ENCODE data around the gene TUBB6. TPM values are rescaled to one million over a fixed set of nuclear protein-coding genes. Genes with fewer than 3 reads are reported as not detected.

Gene TUBB6
- total and polyA plus RNA-seq, 12 donors = 61.9 to 602 (median 92.1) TPM

DNA sequence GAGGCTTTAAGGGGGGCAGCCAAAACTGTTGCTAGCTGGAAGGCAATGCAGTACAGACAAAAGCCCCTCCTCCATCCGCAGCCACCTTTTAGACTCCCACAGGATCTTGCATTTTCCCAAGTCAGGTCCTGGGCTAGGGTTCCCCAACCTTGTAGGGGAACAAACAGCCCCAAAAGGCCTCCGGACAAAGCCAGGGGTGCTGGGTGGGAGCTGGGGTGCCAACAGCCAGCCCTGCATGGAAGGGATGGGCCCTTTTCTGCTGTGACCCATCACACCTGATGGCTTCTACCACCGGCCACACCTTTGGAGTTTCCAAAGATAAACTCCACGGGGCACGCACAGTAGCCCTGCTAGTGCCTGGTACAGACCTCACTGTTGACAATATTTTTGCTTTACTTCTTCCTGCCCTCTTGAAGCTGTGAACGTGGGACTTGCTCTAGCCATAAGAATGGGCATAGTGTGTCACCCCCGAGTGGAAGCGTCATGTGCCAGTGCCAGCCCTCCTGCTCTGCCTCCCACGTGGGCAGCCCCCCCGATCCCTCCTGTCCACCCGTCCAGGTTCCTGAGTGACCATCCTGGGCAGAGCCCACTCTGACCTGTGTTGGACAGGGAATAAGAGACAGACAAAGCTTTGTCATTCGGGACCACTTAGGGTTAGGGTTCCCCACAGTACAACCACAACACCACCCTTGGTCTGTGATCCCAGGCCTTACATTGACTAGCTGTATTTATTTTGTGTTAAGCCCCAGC lies 18.8 kb downstream of the TUBB6 start:
- Histone ChIP-seq H3K4me3 (no peak overlapping the region), H3K9me3 (no peaks in the 10 kb centered on the region), H3K27me3 (no peaks in the 10 kb centered on the region), H3K36me3 (peaks cover 0 to 100% (median 50%) of the 10 kb centered on the region in 9 donors), H3K4me1 (peaks cover 2 to 46% (median 29%) of the 10 kb centered on the region in 9 donors), H3K27ac (peak overlapping the region in 6 of 10 donors; percentile 42 to 73 (median 52))
- DNase-seq = no peak
- 66 to 78% methylated on average over 12 of the region's 12 CpGs for WGBS, 2 donors
- peak in 6 of 8 donors; percentile 8 to 33 (median 22) for ATAC-seq
- intact Hi-C loops (cut with DNase I) = loop anchor here in 3 of 10 donors (5.0 kb wide), 2 partner anchors 35 to 45 kb away; no protein-coding TSS in a partner anchor
- TF ChIP-seq, protein P1, sequence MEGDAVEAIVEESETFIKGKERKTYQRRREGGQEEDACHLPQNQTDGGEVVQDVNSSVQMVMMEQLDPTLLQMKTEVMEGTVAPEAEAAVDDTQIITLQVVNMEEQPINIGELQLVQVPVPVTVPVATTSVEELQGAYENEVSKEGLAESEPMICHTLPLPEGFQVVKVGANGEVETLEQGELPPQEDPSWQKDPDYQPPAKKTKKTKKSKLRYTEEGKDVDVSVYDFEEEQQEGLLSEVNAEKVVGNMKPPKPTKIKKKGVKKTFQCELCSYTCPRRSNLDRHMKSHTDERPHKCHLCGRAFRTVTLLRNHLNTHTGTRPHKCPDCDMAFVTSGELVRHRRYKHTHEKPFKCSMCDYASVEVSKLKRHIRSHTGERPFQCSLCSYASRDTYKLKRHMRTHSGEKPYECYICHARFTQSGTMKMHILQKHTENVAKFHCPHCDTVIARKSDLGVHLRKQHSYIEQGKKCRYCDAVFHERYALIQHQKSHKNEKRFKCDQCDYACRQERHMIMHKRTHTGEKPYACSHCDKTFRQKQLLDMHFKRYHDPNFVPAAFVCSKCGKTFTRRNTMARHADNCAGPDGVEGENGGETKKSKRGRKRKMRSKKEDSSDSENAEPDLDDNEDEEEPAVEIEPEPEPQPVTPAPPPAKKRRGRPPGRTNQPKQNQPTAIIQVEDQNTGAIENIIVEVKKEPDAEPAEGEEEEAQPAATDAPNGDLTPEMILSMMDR (IDR thresholded peaks at IDR 0.05) = no peak

DNA sequence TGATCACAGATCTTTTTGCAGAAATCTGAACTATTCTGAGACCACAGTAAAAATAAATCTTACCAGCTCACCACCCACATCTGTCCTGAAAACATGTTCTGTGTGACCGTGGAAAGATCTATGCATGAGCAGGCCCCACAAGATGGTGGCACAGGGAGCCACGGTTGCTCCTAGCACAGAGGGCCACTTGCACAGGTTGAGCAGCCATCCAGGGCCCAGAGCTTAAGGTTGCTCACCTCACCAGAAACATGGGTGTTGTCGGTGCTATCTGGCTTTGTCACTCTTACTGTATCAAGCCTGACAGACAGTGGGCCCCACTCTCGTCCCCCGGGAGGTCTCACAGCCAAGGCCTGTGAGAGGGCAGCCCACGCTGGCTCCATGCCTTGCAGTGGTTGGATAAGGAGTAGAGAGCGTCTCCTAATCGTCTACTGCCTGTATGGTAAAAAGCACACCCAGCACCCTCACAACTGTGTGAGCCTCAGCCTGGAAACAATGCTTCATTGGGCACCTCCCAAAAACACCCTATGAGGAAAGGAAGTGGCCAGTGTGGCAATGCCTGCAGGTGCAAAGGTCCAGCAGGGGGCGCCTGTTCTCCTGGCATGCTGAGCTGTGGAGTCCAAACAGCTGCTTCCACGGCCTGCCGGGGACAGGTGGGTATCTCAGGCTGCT lies 19.6 kb downstream of the TUBB6 start:
- intact Hi-C loops (cut with DNase I) = loop anchor here in 3 of 10 donors (5.0 kb wide), 2 partner anchors 35 to 45 kb away; no protein-coding TSS in a partner anchor
- peaks cover 2 to 38% (median 29%) of the 10 kb centered on the region in 9 donors for H3K4me1 ChIP-seq
- H3K9me3 ChIP-seq = no peaks in the 10 kb centered on the region
- H3K36me3 ChIP-seq = peaks cover 0 to 98% (median 50%) of the 10 kb centered on the region in 9 donors
- DNase-seq (peak; percentile 85 to 86), ATAC-seq (peak; percentile 39 to 86 (median 80))
- TF ChIP-seq, protein P1 (IDR thresholded peaks at IDR 0.05) = peak; percentile 60 to 91 (median 76)
- peak overlapping the region in 7 of 10 donors; percentile 42 to 73 (median 49) for H3K27ac ChIP-seq
- H3K27me3 ChIP-seq = no peaks in the 10 kb centered on the region
- WGBS, 2 donors = 35 to 45% methylated on average over 11 of the region's 11 CpGs
- H3K4me3 ChIP-seq = no peak overlapping the region

DNA sequence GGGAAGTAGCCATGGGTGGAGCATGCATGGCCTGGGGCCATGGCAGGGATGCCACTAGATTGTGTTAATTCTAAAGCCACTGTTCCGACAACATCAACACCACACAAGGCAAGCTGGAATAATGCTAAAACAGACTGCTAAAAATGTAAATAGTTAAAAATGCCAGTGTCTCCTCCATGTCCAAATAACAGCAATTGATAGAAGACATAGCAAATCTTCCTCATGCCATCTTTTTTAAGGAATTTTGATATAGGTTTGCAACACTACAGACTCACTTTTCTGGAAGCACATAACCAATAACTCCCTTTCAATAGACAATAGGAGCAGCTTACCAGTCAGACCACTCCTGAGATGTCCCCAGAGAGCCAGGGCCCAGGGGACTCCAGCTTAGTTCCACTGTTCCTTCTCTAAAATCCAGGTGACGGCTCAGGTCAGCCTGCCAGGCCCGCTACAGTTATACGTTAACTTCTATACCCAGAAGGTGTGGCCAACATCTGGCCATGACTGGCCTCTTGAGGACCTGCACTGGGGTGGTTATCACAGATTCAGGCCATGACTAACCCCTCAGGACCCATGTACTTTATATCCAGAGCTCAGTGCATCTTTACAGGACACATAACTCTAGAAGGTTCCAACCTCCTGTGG lies 20.3 kb downstream of the TUBB6 start:
- Histone ChIP-seq H3K36me3 (peaks cover 0 to 93% (median 50%) of the 10 kb centered on the region in 9 donors), H3K27me3 (no peaks in the 10 kb centered on the region), H3K4me3 (no peak overlapping the region), H3K4me1 (peaks cover 2 to 32% (median 24%) of the 10 kb centered on the region in 9 donors), H3K27ac (peak overlapping the region in 5 of 10 donors; percentile 20 to 73 (median 49)), H3K9me3 (no peaks in the 10 kb centered on the region)
- peak in 1 of 8 donors; percentile 7 for ATAC-seq
- 78 to 87% methylated on average over 4 of the region's 4 CpGs for WGBS, 2 donors
- intact Hi-C loops (cut with DNase I) = loop anchor here in 3 of 10 donors (5.0 kb wide), 2 partner anchors 34 to 44 kb away; no protein-coding TSS in a partner anchor
- DNase-seq = no peak
- TF ChIP-seq, protein P1 (IDR thresholded peaks at IDR 0.05) = no peak

Data from heart right ventricle (tissue), 16 donors.